Coronary artery (tissue), 2 donors: ENCODE data around the gene SUPT6H.
"Not testable (repeated sequence)": the region's sequence is repeated elsewhere in the genome, so short reads cannot be mapped to it uniquely, and the experiment has no call there.

Experiments
- DNase-seq: peaks from one replicate; pipeline ENCODE4 v3.0.0-alpha.2; 2017; ENCODE audit warnings: low spot score
- H3K27ac ChIP-seq, 2 donors: fragments of 200-600 bp; sonication (generic); one replicate each; pipeline ENCODE4 v1.5.1; 2016 to 2019
- H3K4me3 ChIP-seq: fragments of 200-600 bp; sonication (generic); 2 replicates; pipeline ENCODE4 v1.5.1; 2016; ENCODE audit warnings: mild to moderate bottlenecking, moderate library complexity
- TF ChIP-seq, protein P1 (sequence below): fragments of 200-600 bp; sonication (generic); IDR thresholded peaks from one replicate; pipeline ENCODE4 v1.5.1; 2019; ENCODE audit warnings: antibody characterized with exemption

The SUPT6H gene

DNA sequence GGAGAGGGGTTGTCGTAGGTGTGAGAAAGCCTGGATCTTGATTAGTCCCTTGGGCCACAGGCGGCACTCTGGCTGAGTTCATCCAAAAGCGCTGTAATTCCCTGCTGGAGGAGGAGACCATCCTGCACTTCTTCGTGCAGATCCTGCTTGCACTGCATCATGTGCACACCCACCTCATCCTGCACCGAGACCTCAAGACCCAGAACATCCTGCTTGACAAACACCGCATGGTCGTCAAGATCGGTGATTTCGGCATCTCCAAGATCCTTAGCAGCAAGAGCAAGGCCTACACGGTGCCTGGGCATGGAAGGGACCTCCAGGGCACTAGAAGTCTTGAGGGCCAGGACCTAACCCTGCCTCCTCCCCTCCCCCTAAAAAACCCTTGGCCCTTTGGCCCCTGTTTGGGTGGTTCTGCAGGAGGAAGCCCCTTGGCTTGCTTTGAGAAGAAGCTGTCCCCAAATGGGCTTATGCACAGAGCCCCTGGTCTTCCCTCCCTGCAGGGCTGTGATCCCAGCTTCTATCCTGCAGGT is 72.8 kb downstream of the SUPT6H start:
- Histone ChIP-seq H3K4me3 (no peak overlapping the region), H3K27ac (no peak overlapping the region)
- no peak for DNase-seq
- TF ChIP-seq, protein P1, sequence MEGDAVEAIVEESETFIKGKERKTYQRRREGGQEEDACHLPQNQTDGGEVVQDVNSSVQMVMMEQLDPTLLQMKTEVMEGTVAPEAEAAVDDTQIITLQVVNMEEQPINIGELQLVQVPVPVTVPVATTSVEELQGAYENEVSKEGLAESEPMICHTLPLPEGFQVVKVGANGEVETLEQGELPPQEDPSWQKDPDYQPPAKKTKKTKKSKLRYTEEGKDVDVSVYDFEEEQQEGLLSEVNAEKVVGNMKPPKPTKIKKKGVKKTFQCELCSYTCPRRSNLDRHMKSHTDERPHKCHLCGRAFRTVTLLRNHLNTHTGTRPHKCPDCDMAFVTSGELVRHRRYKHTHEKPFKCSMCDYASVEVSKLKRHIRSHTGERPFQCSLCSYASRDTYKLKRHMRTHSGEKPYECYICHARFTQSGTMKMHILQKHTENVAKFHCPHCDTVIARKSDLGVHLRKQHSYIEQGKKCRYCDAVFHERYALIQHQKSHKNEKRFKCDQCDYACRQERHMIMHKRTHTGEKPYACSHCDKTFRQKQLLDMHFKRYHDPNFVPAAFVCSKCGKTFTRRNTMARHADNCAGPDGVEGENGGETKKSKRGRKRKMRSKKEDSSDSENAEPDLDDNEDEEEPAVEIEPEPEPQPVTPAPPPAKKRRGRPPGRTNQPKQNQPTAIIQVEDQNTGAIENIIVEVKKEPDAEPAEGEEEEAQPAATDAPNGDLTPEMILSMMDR, result no peak

DNA sequence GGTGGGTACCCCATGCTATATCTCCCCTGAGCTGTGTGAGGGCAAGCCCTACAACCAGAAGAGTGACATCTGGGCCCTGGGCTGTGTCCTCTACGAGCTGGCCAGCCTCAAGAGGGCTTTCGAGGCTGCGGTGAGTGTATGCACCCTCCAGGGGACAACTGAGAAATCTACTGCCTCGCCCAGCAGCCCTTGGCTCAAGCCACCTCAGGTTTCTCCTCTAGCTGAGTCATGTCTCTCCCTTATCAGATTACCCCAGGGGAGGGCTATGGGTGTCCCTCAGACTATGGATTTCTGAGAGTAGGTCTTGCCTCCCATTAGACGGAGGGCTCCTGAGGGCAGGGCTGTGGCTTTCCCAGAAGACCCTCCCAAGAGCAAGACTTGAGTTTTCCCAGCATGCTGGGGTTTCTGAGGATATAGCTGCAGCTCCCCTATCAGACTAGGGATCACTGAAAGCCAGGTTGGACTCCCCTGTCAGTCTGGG is 73.3 kb downstream of the SUPT6H start:
- no peak overlapping the region for H3K4me3 ChIP-seq

DNA sequence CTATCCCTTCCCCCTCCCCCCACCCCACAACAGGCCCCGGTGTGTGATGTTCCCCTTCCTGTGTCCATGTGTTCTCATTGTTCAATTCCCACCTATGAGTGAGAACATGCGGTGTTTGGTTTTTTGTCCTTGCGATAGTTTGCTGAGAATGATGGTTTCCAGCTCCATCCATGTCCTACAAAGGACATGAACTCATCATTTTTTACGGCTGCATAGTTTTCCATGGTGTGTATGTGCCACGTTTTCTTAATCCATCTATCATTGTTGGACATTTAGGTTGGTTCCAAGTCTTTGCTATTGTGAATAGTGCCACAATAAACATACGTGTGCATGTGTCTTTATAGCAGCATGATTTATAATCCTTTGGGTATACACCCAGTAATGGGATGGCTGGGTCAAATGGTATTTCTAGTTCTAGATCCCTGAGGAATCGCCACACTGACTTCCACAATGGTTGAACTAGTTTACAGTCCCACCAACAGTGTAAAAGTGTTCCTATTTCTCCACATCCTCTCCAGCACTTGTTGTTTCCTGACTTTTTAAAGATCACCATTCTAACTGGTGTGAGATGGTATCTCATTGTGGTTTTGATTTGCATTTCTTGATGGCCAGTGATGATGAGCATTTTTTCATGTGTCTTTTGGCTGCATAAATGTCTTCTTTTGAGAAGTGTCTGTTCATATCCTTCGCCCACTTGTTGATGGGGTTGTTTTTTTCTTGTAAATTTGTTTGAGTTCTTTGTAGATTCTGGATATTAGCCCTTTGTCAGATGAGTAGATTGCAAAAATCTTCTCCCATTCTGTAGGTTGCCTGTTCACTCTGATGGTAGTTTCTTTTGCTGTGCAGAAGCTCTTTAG is 74.1 kb downstream of the SUPT6H start:
- not testable (repeated sequence) for H3K27ac ChIP-seq, DNase-seq, H3K4me3 ChIP-seq

More for the DNA sequence above, 73.3 kb downstream of the SUPT6H start:
- no peak overlapping the region for H3K27ac ChIP-seq
- TF ChIP-seq, protein P1, result no peak
- no peak for DNase-seq

DNA sequence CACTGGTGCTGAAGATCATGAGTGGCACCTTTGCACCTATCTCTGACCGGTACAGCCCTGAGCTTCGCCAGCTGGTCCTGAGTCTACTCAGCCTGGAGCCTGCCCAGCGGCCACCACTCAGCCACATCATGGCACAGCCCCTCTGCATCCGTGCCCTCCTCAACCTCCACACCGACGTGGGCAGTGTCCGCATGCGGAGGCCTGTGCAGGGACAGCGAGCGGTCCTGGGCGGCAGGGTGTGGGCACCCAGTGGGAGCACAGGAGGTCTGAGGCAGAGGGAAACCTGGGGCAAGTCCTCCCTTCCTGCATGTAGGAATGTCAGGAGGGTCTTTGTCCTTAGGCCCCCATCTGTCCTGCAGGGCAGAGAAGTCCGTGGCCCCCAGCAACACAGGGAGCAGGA is 75.3 kb downstream of the SUPT6H start:
- TF ChIP-seq, protein P1, result no peak
- no peak overlapping the region for H3K27ac ChIP-seq
- no peak for DNase-seq
- no peak overlapping the region for H3K4me3 ChIP-seq

DNA sequence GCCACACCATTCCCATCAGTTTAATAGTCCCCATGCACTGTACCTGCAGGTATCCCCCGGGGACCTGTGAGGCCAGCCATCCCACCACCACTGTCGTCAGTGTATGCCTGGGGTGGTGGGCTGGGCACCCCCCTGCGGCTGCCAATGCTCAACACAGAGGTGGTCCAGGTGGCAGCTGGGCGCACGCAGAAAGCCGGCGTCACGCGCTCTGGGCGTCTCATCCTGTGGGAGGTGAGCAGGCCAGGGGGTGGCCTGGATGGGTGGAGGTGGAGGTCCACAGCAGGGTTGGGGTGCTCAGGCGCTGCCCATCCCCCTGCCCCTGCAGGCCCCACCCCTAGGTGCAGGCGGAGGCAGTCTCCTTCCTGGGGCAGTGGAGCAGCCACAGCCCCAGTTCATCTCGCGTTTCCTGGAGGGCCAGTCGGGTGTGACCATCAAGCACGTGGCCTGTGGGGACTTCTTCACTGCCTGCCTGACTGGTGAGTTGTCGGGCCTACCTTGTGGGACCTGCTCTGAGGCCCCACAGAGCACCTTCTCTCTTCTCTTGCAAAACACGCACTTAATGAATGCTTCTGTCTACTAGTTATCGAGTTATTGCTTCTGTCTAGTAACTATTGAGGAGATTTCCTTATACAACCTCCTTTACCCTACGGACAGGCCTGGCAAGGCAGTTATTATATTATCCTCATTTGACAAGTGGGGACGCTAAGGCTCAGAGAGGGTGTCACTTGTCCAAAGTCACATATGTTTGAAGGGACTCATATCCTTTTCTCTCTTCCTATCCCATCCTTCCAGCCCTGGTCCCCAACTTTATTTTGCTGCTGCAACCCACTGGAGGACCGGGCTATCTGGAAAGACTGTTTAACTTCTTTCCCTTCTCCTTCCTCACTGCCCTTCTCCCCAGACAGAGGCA is 76.0 kb downstream of the SUPT6H start:
- no peak overlapping the region for H3K27ac ChIP-seq
- no peak overlapping the region for H3K4me3 ChIP-seq
- no peak for DNase-seq
- TF ChIP-seq, protein P1, result no peak

DNA sequence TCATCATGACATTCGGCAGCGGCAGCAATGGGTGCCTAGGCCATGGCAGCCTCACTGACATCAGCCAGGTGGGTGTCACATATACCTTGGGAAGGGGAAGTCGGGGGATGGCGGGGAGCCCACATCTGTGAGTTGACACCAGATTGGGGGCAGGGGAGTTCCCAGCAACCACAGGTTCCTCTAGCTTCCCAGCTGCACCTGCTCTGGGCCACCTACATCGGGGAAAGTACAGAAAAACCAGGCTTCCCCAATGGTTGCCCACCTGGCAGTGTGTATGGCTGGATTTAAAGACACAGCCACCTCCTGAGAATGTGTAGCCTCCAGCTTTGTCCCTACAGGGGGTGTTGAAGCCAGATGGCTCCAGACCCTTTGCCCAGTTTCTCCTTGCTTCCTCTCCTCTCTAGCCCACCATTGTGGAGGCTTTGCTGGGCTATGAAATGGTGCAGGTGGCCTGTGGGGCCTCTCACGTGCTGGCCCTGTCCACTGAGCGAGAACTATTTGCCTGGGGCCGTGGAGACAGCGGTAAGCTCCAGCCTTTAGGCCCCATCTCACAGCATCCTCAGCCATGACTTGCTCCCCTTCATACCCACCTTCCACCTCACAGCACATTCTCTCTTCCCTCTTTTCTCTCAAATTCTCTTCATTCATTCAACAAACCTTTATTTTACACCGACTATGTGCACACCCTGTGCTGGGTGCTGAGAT is 76.8 kb downstream of the SUPT6H start:
- TF ChIP-seq, protein P1, result no peak
- no peak for DNase-seq
- no peak overlapping the region for H3K4me3 ChIP-seq
- no peak overlapping the region for H3K27ac ChIP-seq
